H9 (cell line): Measurements from ENCODE around the gene BFSP1. TPM values are rescaled to one million over a fixed set of nuclear protein-coding genes. Genes with fewer than 3 reads are reported as not detected.

Experiments used
- DNase-seq: peaks from one replicate; pipeline ENCODE4 v3.0.0-alpha.2; 2017
- H2AFZ ChIP-seq: one replicate; pipeline ENCODE4 v1.6.1; 2013; ENCODE audit warnings: mild to moderate bottlenecking, low read length, control low read depth, moderate library complexity
- H2AK5ac ChIP-seq: 2 replicates; pipeline ENCODE4 v1.6.1; 2013; ENCODE audit warnings: low read length, control low read depth, mixed read lengths; ENCODE audit not compliant: insufficient read length
- H2BK120ac ChIP-seq: one replicate; pipeline ENCODE4 v1.6.1; 2013; ENCODE audit warnings: low read depth, mild to moderate bottlenecking, low read length, control low read depth, inconsistent platforms; ENCODE audit not compliant: poor library complexity, severe bottlenecking
- H2BK12ac ChIP-seq: 2 replicates; pipeline ENCODE4 v1.6.1; 2013; ENCODE audit warnings: low read length, control low read depth, mixed read lengths, low read depth; ENCODE audit not compliant: insufficient read length
- H2BK15ac ChIP-seq: 2 replicates; pipeline ENCODE4 v1.6.1; 2013; ENCODE audit warnings: low read depth, low read length, control low read depth
- H2BK20ac ChIP-seq: one replicate; pipeline ENCODE4 v1.6.1; 2013; ENCODE audit warnings: low read depth, mild to moderate bottlenecking, low read length, control low read depth, inconsistent platforms; ENCODE audit not compliant: poor library complexity, severe bottlenecking
- H2BK5ac ChIP-seq: 2 replicates; pipeline ENCODE4 v1.6.1; 2013; ENCODE audit warnings: low read length, control low read depth, mixed read lengths; ENCODE audit not compliant: insufficient read length
- H3K14ac ChIP-seq: 2 replicates; pipeline ENCODE4 v1.6.1; 2013; ENCODE audit warnings: low read length, control low read depth; ENCODE audit not compliant: insufficient read depth
- H3K18ac ChIP-seq: 2 replicates; pipeline ENCODE4 v1.6.1; 2013; ENCODE audit warnings: low read depth, mild to moderate bottlenecking, mixed read lengths, low read length, control low read depth; ENCODE audit not compliant: insufficient read length
- H3K23ac ChIP-seq: 2 replicates; pipeline ENCODE4 v1.6.1; 2013; ENCODE audit warnings: low read length, control low read depth, mixed read lengths, low read depth; ENCODE audit not compliant: insufficient read length
- H3K23me2 ChIP-seq: 2 replicates; pipeline ENCODE4 v1.6.1; 2013; ENCODE audit warnings: low read depth, mild to moderate bottlenecking, mixed read lengths, low read length, control low read depth; ENCODE audit not compliant: insufficient read length, poor library complexity, severe bottlenecking
- H3K27ac ChIP-seq: 2 replicates; pipeline ENCODE4 v1.5.1; 2013; ENCODE audit warnings: low read length, control low read depth, mixed read lengths, low read depth; ENCODE audit not compliant: insufficient read length
- H3K27me3 ChIP-seq: 2 replicates; pipeline ENCODE4 v1.6.1; 2013; ENCODE audit warnings: low read length, control low read depth, inconsistent platforms; ENCODE audit not compliant: insufficient read depth
- H3K4ac ChIP-seq: 2 replicates; pipeline ENCODE4 v1.6.1; 2013; ENCODE audit warnings: low read depth, mild to moderate bottlenecking, control low read depth, inconsistent platforms, low read length, moderate library complexity
- H3K4me1 ChIP-seq: 2 replicates; pipeline ENCODE4 v1.6.1; 2013; ENCODE audit warnings: low read length, control low read depth, inconsistent platforms; ENCODE audit not compliant: insufficient read depth
- H3K4me2 ChIP-seq: 2 replicates; pipeline ENCODE4 v1.6.1; 2013; ENCODE audit warnings: low read length, control low read depth, mixed read lengths; ENCODE audit not compliant: insufficient read length, insufficient read depth
- H3K56ac ChIP-seq: 2 replicates; pipeline ENCODE4 v1.6.1; 2013; ENCODE audit warnings: low read depth, mild to moderate bottlenecking, mixed read lengths, low read length, control low read depth; ENCODE audit not compliant: insufficient read length
- H3K79me1 ChIP-seq: 2 replicates; pipeline ENCODE4 v1.6.1; 2013; ENCODE audit warnings: low read depth, mild to moderate bottlenecking, moderate library complexity, low read length, control low read depth, inconsistent platforms; ENCODE audit not compliant: insufficient read depth, poor library complexity, severe bottlenecking
- H3K79me2 ChIP-seq: 2 replicates; pipeline ENCODE4 v1.6.1; 2013; ENCODE audit warnings: low read length, control low read depth, inconsistent platforms; ENCODE audit not compliant: insufficient read depth
- H3K9ac ChIP-seq: 2 replicates; pipeline ENCODE4 v1.6.1; 2013; ENCODE audit warnings: low read length, control low read depth, mixed read lengths; ENCODE audit not compliant: insufficient read length; ENCODE audit errors: extremely low read depth
- H3K9me3 ChIP-seq: one replicate; pipeline ENCODE4 v1.6.1; 2013; ENCODE audit warnings: low read depth, low read length, inconsistent platforms; ENCODE audit not compliant: control insufficient read depth
- H3T11ph ChIP-seq: one replicate; pipeline ENCODE4 v1.6.1; 2013; ENCODE audit warnings: mild to moderate bottlenecking, low read length, control low read depth, inconsistent platforms
- H4K20me1 ChIP-seq: one replicate; pipeline ENCODE4 v1.6.1; 2013; ENCODE audit not compliant: control insufficient read depth, insufficient read length, insufficient read depth
- H4K5ac ChIP-seq: 2 replicates; pipeline ENCODE4 v1.6.1; 2013; ENCODE audit warnings: low read depth, mild to moderate bottlenecking, mixed read lengths, low read length, control low read depth; ENCODE audit not compliant: insufficient read length
- H4K8ac ChIP-seq: replicated peaks from 2 replicates; pipeline ENCODE4 v1.6.1; 2013; ENCODE audit warnings: low read length, control low read depth, mixed read lengths, low read depth; ENCODE audit not compliant: insufficient read length
- H4K91ac ChIP-seq: 2 replicates; pipeline ENCODE4 v1.6.1; 2013; ENCODE audit warnings: low read depth, mild to moderate bottlenecking, moderate library complexity, mixed read lengths, low read length, control low read depth; ENCODE audit not compliant: insufficient read length
- H3K27ac Mint-ChIP-seq, 3 experiments: 2 replicates in 2 of 3; 3 replicates in 1 of 3; pipeline ENCODE4 v1.8.0; 2020 to 2021; ENCODE audit warnings: mixed read lengths in 3 of 3, mild to moderate bottlenecking in 1 of 3, moderate library complexity in 1 of 3
- H3K27me3 Mint-ChIP-seq: 2 replicates; pipeline ENCODE4 v1.8.0; 2021; ENCODE audit warnings: low read depth, mild to moderate bottlenecking, moderate library complexity, mixed read lengths
- H3K36me3 Mint-ChIP-seq, 3 experiments: 2 replicates in 2 of 3; 3 replicates in 1 of 3; pipeline ENCODE4 v1.8.0; 2020 to 2021; ENCODE audit warnings: low read depth in 3 of 3, mixed read lengths in 3 of 3; ENCODE audit not compliant: insufficient read depth in 1 of 3
- H3K4me1 Mint-ChIP-seq, 2 experiments: 2 replicates each; pipeline ENCODE4 v1.8.0; 2020; ENCODE audit warnings: mixed read lengths in 2 of 2
- H3K4me3 Mint-ChIP-seq, 2 experiments: 2 replicates in 1 of 2; 3 replicates in 1 of 2; pipeline ENCODE4 v1.8.0; 2020 to 2021; ENCODE audit warnings: mild to moderate bottlenecking in 2 of 2, mixed read lengths in 2 of 2, moderate library complexity in 1 of 2
- H3K9me3 Mint-ChIP-seq, 2 experiments: 2 replicates in 1 of 2; 3 replicates in 1 of 2; pipeline ENCODE4 v1.8.0; 2020; ENCODE audit warnings: mild to moderate bottlenecking in 2 of 2, mixed read lengths in 2 of 2, moderate library complexity in 1 of 2
- CTCF ChIP-seq: fragments of 200-600 bp; sonication (generic); conservative IDR thresholded peaks from 3 replicates; pipeline ENCODE4 v1.8.0; 2021; ENCODE audit warnings: antibody characterized with exemption, mild to moderate bottlenecking
- WGBS: extraction: QIAGEN DNeasy Blood & Tissue Kit; methylation state at CpG from one replicate; pipeline ENCODE4 v1.1.7; 2013; ENCODE audit warnings: missing lambda C conversion rate, low lambda C conversion rate, mixed read lengths; ENCODE audit not compliant: insufficient read length; ENCODE audit errors: extremely low coverage; 5-methylcytosine and 5-hydroxymethylcytosine counted together
- total RNA-seq: library from RNA; stranded (reverse); gene quantifications from 2 replicates; pipeline ENCODE4 v1.2.1, GENCODE V29; 2021

Gene BFSP1
- total RNA-seq, 1 experiment from 2014 or later = 9.4 TPM

GRCh38 chr20:17559338-17559737, 28.2 kb upstream of the BFSP1 start:
- H3K4ac ChIP-seq = no peak overlapping the region
- no peak for DNase-seq
- no peak overlapping the region for H3K4me2 ChIP-seq
- no CpG with 5 or more reads among the region's 6 CpGs for WGBS
- peaks cover 10% of the 10 kb centered on the region; the same call in 1 of the 2 replicates for H3K4me1 ChIP-seq
- H3K9me3 ChIP-seq = no peaks in the 10 kb centered on the region
- no peaks in the 10 kb centered on the region for H3K23me2 ChIP-seq
- H3K18ac ChIP-seq = no peak overlapping the region
- H4K91ac ChIP-seq = no peak overlapping the region
- H3K79me2 ChIP-seq = no peaks in the 10 kb centered on the region
- no peaks in the 10 kb centered on the region for H3K27me3 ChIP-seq
- H3K14ac ChIP-seq = no peak overlapping the region
- no peak overlapping the region for H2AFZ ChIP-seq
- H2BK5ac ChIP-seq = no peak overlapping the region
- H3K56ac ChIP-seq = no peak overlapping the region
- H3K27ac ChIP-seq = no peak overlapping the region
- no peaks in the 10 kb centered on the region for H3K9me3 Mint-ChIP-seq
- H3K4me3 Mint-ChIP-seq = no peak overlapping the region
- no peaks in the 10 kb centered on the region for H3K79me1 ChIP-seq
- no peak overlapping the region for H2BK20ac ChIP-seq
- H4K8ac ChIP-seq = no peak overlapping the region
- peak overlapping the region in 1 of 3 experiments; percentile 73; a peak in 2 of 7 replicates for H3K27ac Mint-ChIP-seq
- H4K20me1 ChIP-seq = no peaks in the 10 kb centered on the region
- H3K9ac ChIP-seq = no peak overlapping the region
- no peak overlapping the region for H2AK5ac ChIP-seq
- no peak overlapping the region for H4K5ac ChIP-seq
- H3K4me1 Mint-ChIP-seq = peaks cover 24% of the 10 kb centered on the region in 2 experiments
- no peak for TF ChIP-seq CTCF
- no peaks in the 10 kb centered on the region for H3K27me3 Mint-ChIP-seq
- H2BK120ac ChIP-seq = no peak overlapping the region
- no peak overlapping the region for H2BK12ac ChIP-seq
- H3K23ac ChIP-seq = no peak overlapping the region
- no peak overlapping the region for H3T11ph ChIP-seq
- H3K36me3 Mint-ChIP-seq = no peaks in the 10 kb centered on the region
- H2BK15ac ChIP-seq = no peak overlapping the region
